ENCODE measurements around the gene SRP9.
"Not testable (repeated sequence)": the region's sequence is repeated elsewhere in the genome, so short reads cannot be mapped to it uniquely, and the experiment has no call there.

The SRP9 gene

DNA sequence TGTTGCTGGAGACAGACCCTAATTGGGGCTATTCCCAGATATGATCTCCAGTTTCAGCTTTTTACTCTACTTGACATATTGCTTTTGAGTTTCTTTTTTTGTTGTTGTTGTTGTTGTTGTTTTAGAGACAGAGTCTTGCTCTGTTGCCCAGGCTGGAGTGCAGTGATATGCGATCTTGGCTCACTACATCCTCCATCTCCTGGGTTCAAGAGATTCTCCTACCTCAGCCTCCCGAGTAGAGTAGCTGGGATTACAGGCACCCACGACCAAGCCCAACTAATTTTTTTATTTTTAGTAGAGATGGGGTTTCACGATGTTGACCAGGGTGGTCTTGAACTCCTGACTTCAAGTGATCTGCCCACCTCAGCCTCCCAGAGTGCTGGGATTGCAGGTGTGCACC lies 1.3 kb upstream of the SRP9 start:
- no peak for DNase-seq (ENCODE audit: low read depth)

GRCh38 chr1:225777058-225777582 lies 506 bp upstream of the SRP9 start:
- DNase-seq (ENCODE audit: low read depth) = no peak

DNA sequence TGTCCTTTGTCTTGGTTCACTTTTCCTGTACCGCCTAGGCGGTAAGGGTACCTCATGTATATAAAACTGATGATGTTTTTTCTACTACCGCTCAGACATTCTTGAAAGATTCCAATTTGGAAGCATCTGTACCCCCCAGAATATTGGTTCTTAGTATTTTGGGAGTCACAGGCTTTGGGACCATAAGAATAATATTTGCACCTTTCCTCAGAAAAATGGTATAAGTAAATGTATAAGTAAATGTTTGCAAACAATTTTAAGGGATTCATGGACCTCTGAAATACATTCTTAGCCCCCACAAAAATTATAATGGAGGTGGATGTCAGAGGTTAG lies 677 bp downstream of the SRP9 start:
- no peak for DNase-seq (ENCODE audit: low read depth)

- DNase-seq (ENCODE audit: low read depth) = not testable (repeated sequence)
Measured at GRCh38 chr1:225779165-225779564, 1.5 kb downstream of the SRP9 start.

GRCh38 chr1:225780134-225780533 lies 2.5 kb downstream of the SRP9 start:
- DNase-seq (ENCODE audit: low read depth) = no peak

DNA sequence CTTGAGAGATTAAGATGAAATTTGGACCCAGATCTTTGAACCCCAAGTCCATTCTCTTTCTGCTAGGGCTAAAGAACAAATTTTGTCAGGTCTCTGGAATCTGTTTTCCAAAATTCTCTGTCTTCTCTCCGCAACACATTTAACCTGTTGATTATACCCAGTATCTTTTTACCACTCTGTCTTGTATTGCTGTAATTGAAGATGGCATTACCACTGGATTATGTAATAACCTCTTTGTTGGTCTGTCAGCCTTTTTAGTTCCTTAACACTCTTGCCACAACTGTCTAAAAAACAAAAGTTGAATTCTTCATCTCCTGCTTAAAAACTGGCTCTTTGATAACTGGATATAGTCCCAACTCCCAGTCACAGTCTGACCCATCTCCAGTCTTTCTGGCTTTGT lies 3.0 kb downstream of the SRP9 start:
- DNase-seq (ENCODE audit: low read depth) = no peak

DNA sequence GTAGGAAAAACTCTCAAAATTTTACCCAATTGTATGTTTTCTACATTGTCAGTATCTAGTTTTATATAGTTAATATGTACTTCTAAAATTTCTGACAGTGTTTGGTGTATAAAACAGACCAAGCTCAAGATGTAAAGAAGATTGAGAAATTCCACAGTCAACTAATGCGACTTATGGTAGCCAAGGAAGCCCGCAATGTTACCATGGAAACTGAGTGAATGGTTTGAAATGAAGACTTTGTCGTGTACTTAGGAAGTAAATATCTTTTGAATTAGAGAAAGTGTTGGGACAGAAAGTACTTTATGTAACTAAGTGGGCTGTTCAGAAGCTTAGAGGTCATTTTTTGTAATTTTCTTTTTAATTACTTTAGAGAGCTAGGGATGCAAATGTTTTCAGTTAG lies 11.5 kb downstream of the SRP9 start:
- not testable (repeated sequence) for DNase-seq (ENCODE audit: low read depth)

DNA sequence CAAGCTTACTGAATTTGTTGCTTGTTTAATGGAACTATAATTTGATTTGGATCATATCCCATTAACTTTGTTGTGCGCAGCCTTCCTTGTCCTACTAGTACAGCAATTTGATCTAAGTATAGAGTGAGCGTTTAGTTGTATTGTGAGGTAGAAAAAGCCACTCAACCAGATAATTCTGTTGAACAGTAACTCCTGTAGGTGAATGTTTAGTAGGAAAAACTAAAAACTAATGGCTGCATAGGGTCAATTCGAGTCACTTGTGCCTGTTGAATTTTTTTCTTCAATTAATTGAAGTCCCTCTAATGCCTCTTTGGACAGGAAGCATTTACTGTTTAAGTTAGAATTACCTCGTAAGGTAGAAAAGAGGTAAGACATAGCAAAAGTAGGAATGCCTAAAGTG lies 17.3 kb downstream of the SRP9 start:
- DNase-seq (ENCODE audit: low read depth) = no peak

DNA sequence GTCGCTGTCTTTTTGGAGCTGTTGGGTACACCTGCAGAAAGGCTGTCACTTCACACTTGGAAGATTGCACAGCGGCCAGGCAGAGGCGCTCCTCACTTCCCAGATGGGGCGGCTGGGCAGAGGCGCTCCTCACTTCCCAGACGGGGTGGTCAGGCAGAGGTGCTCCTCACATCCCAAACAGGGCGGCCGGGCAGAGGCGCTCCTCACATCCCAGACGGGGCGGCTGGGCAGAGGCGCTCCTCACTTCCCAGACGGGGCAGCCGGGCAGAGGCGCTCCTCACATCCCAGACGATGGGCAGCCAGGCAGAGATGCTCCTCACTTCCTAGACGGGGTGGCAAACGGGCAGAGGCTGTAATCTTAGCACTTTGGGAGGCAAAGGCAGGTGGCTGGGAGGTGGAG lies 18.5 kb downstream of the SRP9 start:
- DNase-seq (ENCODE audit: low read depth) = not testable (repeated sequence)

GRCh38 chr1:225801146-225801545 lies 23.5 kb downstream of the SRP9 start:
- DNase-seq (ENCODE audit: low read depth) = not testable (repeated sequence)

- DNase-seq (ENCODE audit: low read depth) = no peak
Measured at GRCh38 chr1:225806249-225806648, 28.6 kb downstream of the SRP9 start.

GRCh38 chr1:225806736-225807135 lies 29.1 kb downstream of the SRP9 start:
- DNase-seq (ENCODE audit: low read depth) = not testable (repeated sequence)

- DNase-seq (ENCODE audit: low read depth) = no peak
Measured at GRCh38 chr1:225808136-225808535, 30.5 kb downstream of the SRP9 start.

DNA sequence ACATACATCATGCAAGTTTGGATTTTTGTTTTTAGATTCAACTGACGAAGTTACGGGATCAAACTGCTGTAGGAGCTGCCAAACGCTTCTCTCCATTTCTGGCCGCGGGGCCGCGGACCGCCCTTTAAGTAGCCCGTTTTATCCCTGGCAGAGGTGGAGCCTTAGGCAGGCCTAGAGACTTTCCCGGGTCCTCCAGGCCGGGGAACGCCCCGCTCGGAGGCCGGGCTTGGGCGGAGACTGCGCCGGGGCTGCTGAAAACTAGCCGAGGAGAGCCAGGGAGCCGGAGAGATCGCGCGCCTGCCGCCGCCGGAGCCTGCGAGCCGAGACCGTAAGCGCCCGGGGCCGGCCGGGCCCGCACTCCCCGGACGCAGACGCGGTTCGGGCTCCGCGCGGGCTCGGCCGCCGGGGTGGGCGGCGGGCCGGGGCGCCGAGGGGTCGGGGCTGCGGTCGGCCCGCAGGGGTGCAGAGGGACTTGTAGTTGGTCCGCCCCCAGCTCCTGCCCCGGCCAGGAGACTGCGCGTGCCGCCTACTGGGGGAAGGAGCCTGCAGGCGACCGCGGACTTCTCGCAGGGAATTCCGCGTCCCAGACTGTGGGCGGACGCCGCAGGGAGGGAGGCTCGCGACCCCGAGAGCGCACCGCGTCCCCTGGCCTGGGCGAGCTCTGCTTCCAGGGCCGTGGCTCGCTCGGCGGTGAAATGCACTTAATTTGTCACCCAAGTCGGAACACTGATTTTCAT lies 32.4 kb downstream of the SRP9 start, which contains the start of gene EPHX1:
EPHX1 (plus strand) TSS at position 283 of the 737 bp plus-strand sequence. CDS start 18,606 bp downstream, outside the sequence.
- peak; percentile 44 for DNase-seq (ENCODE audit: low read depth)

GRCh38 chr1:225810579-225811538 lies 33.2 kb downstream of the SRP9 start:
- DNase-seq (ENCODE audit: low read depth) = not testable (repeated sequence)

GRCh38 chr1:225811622-225812487 lies 34.2 kb downstream of the SRP9 start:
- no peak for DNase-seq (ENCODE audit: low read depth)

GRCh38 chr1:225812488-225813213 lies 35.0 kb downstream of the SRP9 start:
- DNase-seq (ENCODE audit: low read depth) = no peak

GRCh38 chr1:225813214-225813964 lies 35.8 kb downstream of the SRP9 start:
- no peak for DNase-seq (ENCODE audit: low read depth)

DNA sequence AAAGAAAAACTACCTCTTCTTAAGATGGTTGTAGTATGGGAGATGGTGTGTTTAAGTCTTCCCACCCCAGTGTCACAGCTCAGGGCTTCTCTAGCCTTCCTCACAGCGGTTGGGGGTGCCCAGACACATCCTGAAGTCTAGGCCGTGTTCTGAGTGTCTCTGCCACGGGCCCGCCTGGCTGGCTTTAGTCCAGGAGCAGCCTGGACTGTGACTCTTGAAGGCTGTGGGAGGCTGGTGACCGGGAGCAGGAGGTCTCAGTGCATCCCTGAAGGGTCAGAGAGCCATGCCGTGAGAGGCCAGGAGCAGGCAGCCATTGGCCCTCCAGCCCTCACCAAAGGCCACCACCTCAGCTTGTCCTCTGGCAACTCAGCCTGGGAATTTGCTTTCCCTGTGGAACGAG lies 36.8 kb downstream of the SRP9 start:
- DNase-seq (ENCODE audit: low read depth) = no peak

DNA sequence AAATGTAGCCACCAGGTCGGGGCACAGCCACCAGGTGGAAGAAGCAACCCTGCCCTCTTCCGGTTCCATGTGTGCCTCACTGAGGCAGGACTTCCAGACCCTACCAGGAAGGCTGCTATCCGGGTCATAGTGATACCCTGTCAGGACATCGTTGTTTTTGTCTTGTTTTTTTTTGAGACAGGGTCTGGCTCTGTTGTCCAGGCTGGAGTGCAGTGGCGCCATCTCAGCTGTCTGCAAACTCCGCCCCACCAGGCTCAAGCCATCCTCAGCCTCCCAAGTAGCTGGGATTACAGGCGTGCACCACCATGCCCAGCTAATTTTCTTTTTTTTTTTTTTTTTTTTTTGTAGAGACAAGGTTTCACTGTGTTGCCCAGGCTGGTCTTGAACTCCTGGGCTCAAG lies 37.5 kb downstream of the SRP9 start:
- not testable (repeated sequence) for DNase-seq (ENCODE audit: low read depth)
